HepG2 (cell line): ENCODE results near the gene NIP7. TPM values are rescaled to one million over a fixed set of nuclear protein-coding genes. Genes with fewer than 3 reads are reported as not detected.

ENCODE experiments used
- ATRX ChIP-seq: sonication (generic); formaldehyde crosslinking; IDR thresholded peaks from 2 replicates; pipeline ENCODE4 v1.4.0; 2020; ENCODE audit warnings: missing genetic modification reagents, borderline replicate concordance
- CHD2 ChIP-seq: IDR thresholded peaks from 2 replicates; pipeline ENCODE4 v1.6.1; 2011; ENCODE audit warnings: low read depth, low read length, improper control_type of control experiment
- ETV6 ChIP-seq: sonication (generic); formaldehyde crosslinking; conservative IDR thresholded peaks from 2 replicates; pipeline ENCODE4 v1.4.0; 2020; ENCODE audit warnings: missing genetic modification reagents
- GABPA ChIP-seq, 2 experiments: IDR thresholded peaks; 2 replicates each; pipeline ENCODE4 v1.6.1; 2011 to 2016; ENCODE audit warnings: low read depth in 2 of 2, low read length in 1 of 2, missing biosample characterization in 1 of 2, missing genetic modification characterization in 1 of 2
- HNF4G ChIP-seq, 2 experiments: sonication (generic) in 1 of 2; formaldehyde crosslinking in 1 of 2; IDR thresholded peaks; 2 replicates each; pipeline versions ENCODE4 v1.4.0 to v1.6.1; 2011 to 2020; ENCODE audit warnings: borderline replicate concordance in 2 of 2, low read depth in 2 of 2, mild to moderate bottlenecking in 2 of 2, low read length in 1 of 2, missing genetic modification reagents in 1 of 2, moderate library complexity in 1 of 2
- HNRNPK ChIP-seq: fragments of 200-400 bp; formaldehyde crosslinking; IDR thresholded peaks from 2 replicates; pipeline ENCODE4 v1.6.1; 2018; ENCODE audit warnings: low read length, low read depth, moderate library complexity, mild to moderate bottlenecking; ENCODE audit not compliant: poor library complexity, severe bottlenecking
- KDM1A ChIP-seq: IDR thresholded peaks from 2 replicates; pipeline ENCODE4 v1.6.1; 2016; ENCODE audit warnings: missing compliant biosample characterization
- MEIS1 ChIP-seq: sonication (generic); formaldehyde crosslinking; IDR thresholded peaks from 2 replicates; pipeline ENCODE4 v1.9.0; 2021; ENCODE audit warnings: mild to moderate bottlenecking, missing genetic modification reagents, moderate library complexity, borderline replicate concordance
- MYNN ChIP-seq: sonication (generic); formaldehyde crosslinking; IDR thresholded peaks from 2 replicates; pipeline ENCODE4 v1.4.0; 2020; ENCODE audit warnings: mild to moderate bottlenecking, low read depth, missing genetic modification reagents
- NFYB ChIP-seq: sonication (generic); formaldehyde crosslinking; IDR thresholded peaks from 2 replicates; pipeline ENCODE4 v1.4.0; 2020; ENCODE audit warnings: missing genetic modification reagents
- SNAPC2 ChIP-seq: sonication (generic); formaldehyde crosslinking; IDR thresholded peaks from 2 replicates; pipeline ENCODE4 v1.8.1; 2022; ENCODE audit warnings: mild to moderate bottlenecking, missing genetic modification reagents
- SUZ12 ChIP-seq: fragments of 150-350 bp; IDR thresholded peaks from 2 replicates; pipeline ENCODE4 v1.6.1; 2014; ENCODE audit warnings: low read depth, low read length
- TCF12 ChIP-seq, 2 experiments: fragments of 450-650 bp in 1 of 2; sonication (generic) in 1 of 2; formaldehyde crosslinking in 1 of 2; IDR thresholded peaks; 2 replicates each; pipeline versions ENCODE4 v1.6.1 to v1.8.0; 2017 to 2022; ENCODE audit warnings: antibody characterized with exemption in 1 of 2, mild to moderate bottlenecking in 1 of 2, missing genetic modification reagents in 1 of 2, moderate library complexity in 1 of 2
- XBP1 ChIP-seq: sonication (generic); formaldehyde crosslinking; IDR thresholded peaks from 2 replicates; pipeline ENCODE4 v1.5.0; 2020; ENCODE audit warnings: missing genetic modification reagents
- ZFY ChIP-seq: sonication (generic); formaldehyde crosslinking; IDR thresholded peaks from 2 replicates; pipeline ENCODE4 v1.4.0; 2020; ENCODE audit warnings: missing genetic modification reagents
- ZMYM2 ChIP-seq: sonication (generic); formaldehyde crosslinking; IDR thresholded peaks from 2 replicates; pipeline ENCODE4 v1.8.0; 2022; ENCODE audit warnings: mild to moderate bottlenecking, missing genetic modification reagents
- ZNF569 ChIP-seq: sonication (generic); formaldehyde crosslinking; IDR thresholded peaks from 2 replicates; pipeline ENCODE4 v1.5.0; 2020; ENCODE audit warnings: mild to moderate bottlenecking, missing genetic modification reagents, moderate library complexity, borderline replicate concordance
- ZNF607 ChIP-seq: sonication (generic); formaldehyde crosslinking; IDR thresholded peaks from 2 replicates; pipeline ENCODE4 v1.5.1; 2020; ENCODE audit warnings: missing genetic modification reagents, mild to moderate bottlenecking, borderline replicate concordance
- ZNF879 ChIP-seq: sonication (generic); formaldehyde crosslinking; IDR thresholded peaks from 2 replicates; pipeline ENCODE4 v1.8.1; 2023; ENCODE audit warnings: missing genetic modification reagents
- polyA plus RNA-seq, 8 experiments: library from polyadenylated mRNA; depleted of rRNA in 3 of 8; stranded (reverse) in 7 of 8; unstranded in 1 of 8; fragments of >200 nt; fragmentation: Illumina TruSeq in 4 of 8; extraction: Trizol in 4 of 8; gene quantifications; 2 replicates each; pipeline versions ENCODE4 v1.2.1 to v1.2.3, GENCODE V29; 2011 to 2016; ENCODE audit warnings: low read depth in 4 of 8, missing spikeins in 1 of 8, mixed read lengths in 1 of 8; ENCODE audit not compliant: insufficient read depth in 1 of 8
- total RNA-seq, 5 experiments: library from RNA; depleted of rRNA; stranded (reverse); fragments of >200 nt; fragmentation: Illumina TruSeq; extraction: Trizol; gene quantifications; 2 replicates each; pipeline ENCODE4 v1.2.3, GENCODE V29; 2016; ENCODE audit warnings: low read depth in 1 of 5
- TF ChIP-seq, protein P1 (sequence below): sonication (generic); formaldehyde crosslinking; IDR thresholded peaks from 2 replicates; pipeline ENCODE4 v1.5.0; 2020; ENCODE audit warnings: missing genetic modification reagents, mild to moderate bottlenecking, borderline replicate concordance
- TF ChIP-seq, protein P2 (sequence below): sonication (generic); formaldehyde crosslinking; IDR thresholded peaks from 2 replicates; pipeline ENCODE4 v1.4.0; 2020; ENCODE audit warnings: low read depth, mild to moderate bottlenecking, missing genetic modification reagents
- TF ChIP-seq, protein P3 (sequence below): sonication (generic); formaldehyde crosslinking; IDR thresholded peaks from 2 replicates; pipeline ENCODE4 v1.4.0; 2020; ENCODE audit warnings: missing genetic modification reagents
- TF ChIP-seq, protein P4 (sequence below): sonication (generic); formaldehyde crosslinking; IDR thresholded peaks from 2 replicates; pipeline ENCODE4 v1.4.0; 2020; ENCODE audit warnings: missing genetic modification reagents; ENCODE audit errors: not compliant biosample characterization
- TF ChIP-seq, protein P5 (sequence below): sonication (generic); formaldehyde crosslinking; IDR thresholded peaks from 2 replicates; pipeline ENCODE4 v1.4.0; 2020; ENCODE audit warnings: mild to moderate bottlenecking, missing genetic modification reagents

The NIP7 gene
- total and polyA plus RNA-seq, 2 of the 13 experiments (the other 11 are each of a cell fraction or from before 2014, with no cell fraction given): 15.3 to 114 TPM

DNA sequence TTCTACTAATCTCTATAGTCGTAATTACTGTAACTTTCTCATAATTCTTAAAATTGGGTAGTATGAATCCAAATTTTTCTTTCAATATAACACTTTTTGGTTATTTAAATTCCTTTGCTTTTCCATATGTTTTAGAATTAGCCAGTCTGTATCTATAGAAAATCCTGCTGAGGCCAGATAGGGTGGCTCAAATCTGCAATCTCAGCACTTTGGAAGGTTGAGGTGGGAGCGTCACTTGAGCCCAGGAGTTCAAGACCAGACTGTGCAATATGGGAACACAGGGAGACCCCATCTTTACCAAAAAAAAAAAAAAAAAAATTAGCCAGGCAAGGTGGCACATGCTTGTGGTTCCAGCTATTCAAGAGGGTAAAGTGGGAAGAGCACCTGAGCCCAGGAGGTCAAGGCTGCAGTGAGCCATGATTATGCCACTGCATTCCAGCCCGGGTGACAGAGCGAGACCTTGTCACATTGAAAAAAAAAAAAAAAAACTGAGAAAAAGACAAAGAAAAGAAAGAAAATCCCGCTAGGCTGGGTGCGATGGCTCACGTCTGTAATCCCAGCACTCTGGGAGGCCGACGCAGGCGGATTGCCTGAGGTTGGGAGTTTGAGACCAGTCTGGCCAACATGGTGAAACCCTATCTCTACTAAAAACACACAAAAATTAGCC lies 37.0 kb downstream of the NIP7 start (continued):
- TF ChIP-seq, protein P1, sequence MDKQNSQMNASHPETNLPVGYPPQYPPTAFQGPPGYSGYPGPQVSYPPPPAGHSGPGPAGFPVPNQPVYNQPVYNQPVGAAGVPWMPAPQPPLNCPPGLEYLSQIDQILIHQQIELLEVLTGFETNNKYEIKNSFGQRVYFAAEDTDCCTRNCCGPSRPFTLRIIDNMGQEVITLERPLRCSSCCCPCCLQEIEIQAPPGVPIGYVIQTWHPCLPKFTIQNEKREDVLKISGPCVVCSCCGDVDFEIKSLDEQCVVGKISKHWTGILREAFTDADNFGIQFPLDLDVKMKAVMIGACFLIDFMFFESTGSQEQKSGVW (CRISPR knock-in tag): no peak
- no peak for TF ChIP-seq SUZ12
- TF ChIP-seq TCF12 (IDR thresholded peaks at IDR 0.05): no peak
- TF ChIP-seq TCF12 (CRISPR knock-in tag; IDR thresholded peaks at IDR 0.05): peak; percentile 37; the same call in 1 of the 2 replicates
- TF ChIP-seq, protein P2, sequence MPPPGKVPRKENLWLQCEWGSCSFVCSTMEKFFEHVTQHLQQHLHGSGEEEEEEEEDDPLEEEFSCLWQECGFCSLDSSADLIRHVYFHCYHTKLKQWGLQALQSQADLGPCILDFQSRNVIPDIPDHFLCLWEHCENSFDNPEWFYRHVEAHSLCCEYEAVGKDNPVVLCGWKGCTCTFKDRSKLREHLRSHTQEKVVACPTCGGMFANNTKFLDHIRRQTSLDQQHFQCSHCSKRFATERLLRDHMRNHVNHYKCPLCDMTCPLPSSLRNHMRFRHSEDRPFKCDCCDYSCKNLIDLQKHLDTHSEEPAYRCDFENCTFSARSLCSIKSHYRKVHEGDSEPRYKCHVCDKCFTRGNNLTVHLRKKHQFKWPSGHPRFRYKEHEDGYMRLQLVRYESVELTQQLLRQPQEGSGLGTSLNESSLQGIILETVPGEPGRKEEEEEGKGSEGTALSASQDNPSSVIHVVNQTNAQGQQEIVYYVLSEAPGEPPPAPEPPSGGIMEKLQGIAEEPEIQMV: no peak
- no peak for TF ChIP-seq ATRX (CRISPR knock-in tag)
- TF ChIP-seq, protein P3, sequence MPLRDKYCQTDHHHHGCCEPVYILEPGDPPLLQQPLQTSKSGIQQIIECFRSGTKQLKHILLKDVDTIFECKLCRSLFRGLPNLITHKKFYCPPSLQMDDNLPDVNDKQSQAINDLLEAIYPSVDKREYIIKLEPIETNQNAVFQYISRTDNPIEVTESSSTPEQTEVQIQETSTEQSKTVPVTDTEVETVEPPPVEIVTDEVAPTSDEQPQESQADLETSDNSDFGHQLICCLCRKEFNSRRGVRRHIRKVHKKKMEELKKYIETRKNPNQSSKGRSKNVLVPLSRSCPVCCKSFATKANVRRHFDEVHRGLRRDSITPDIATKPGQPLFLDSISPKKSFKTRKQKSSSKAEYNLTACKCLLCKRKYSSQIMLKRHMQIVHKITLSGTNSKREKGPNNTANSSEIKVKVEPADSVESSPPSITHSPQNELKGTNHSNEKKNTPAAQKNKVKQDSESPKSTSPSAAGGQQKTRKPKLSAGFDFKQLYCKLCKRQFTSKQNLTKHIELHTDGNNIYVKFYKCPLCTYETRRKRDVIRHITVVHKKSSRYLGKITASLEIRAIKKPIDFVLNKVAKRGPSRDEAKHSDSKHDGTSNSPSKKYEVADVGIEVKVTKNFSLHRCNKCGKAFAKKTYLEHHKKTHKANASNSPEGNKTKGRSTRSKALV (CRISPR knock-in tag): no peak
- TF ChIP-seq GABPA (IDR thresholded peaks at IDR 0.05; ENCODE audit: low read depth, low read length): no peak
- TF ChIP-seq GABPA (CRISPR knock-in tag; IDR thresholded peaks at IDR 0.05; ENCODE audit: low read depth): no peak
- no peak for TF ChIP-seq ZNF607 (CRISPR knock-in tag)
- no peak for TF ChIP-seq HNF4G (IDR thresholded peaks at IDR 0.05; ENCODE audit: borderline replicate concordance, low read depth, low read length)
- TF ChIP-seq HNF4G (CRISPR knock-in tag; IDR thresholded peaks at IDR 0.05; ENCODE audit: borderline replicate concordance, low read depth): no peak
- TF ChIP-seq HNRNPK: no peak
- no peak for TF ChIP-seq KDM1A (CRISPR knock-in tag)
- TF ChIP-seq NFYB (CRISPR knock-in tag): no peak
- TF ChIP-seq, protein P4, sequence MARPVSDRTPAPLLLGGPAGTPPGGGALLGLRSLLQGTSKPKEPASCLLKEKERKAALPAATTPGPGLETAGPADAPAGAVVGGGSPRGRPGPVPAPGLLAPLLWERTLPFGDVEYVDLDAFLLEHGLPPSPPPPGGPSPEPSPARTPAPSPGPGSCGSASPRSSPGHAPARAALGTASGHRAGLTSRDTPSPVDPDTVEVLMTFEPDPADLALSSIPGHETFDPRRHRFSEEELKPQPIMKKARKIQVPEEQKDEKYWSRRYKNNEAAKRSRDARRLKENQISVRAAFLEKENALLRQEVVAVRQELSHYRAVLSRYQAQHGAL (CRISPR knock-in tag): no peak
- TF ChIP-seq, protein P5, sequence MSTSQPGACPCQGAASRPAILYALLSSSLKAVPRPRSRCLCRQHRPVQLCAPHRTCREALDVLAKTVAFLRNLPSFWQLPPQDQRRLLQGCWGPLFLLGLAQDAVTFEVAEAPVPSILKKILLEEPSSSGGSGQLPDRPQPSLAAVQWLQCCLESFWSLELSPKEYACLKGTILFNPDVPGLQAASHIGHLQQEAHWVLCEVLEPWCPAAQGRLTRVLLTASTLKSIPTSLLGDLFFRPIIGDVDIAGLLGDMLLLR (CRISPR knock-in tag): no peak
- no peak for TF ChIP-seq ZNF879 (CRISPR knock-in tag)
- no peak for TF ChIP-seq ZFY (CRISPR knock-in tag)
- no peak for TF ChIP-seq SNAPC2 (CRISPR knock-in tag)
- no peak for TF ChIP-seq MEIS1 (CRISPR knock-in tag)
- no peak for TF ChIP-seq ETV6 (CRISPR knock-in tag)
- TF ChIP-seq MYNN: no peak
- TF ChIP-seq CHD2: no peak
- TF ChIP-seq XBP1: no peak
- TF ChIP-seq ZNF569 (CRISPR knock-in tag): no peak
- TF ChIP-seq ZMYM2: no peak
